Esophagus squamous epithelium (tissue), 5 donors: ENCODE results near the gene CHRNA4. TPM values are rescaled to one million over a fixed set of nuclear protein-coding genes. Genes with fewer than 3 reads are reported as not detected.
"Not testable (repeated sequence)": the region's sequence is repeated elsewhere in the genome, so short reads cannot be mapped to it uniquely, and the experiment has no call there.

ENCODE experiments used
- DNase-seq: peaks from one replicate; lab custom pipeline; 2025; lab: John Stamatoyannopoulos, UW
- H3K27ac ChIP-seq, 4 donors: fragments of 200-600 bp; sonication (generic); one replicate each; pipeline ENCODE4 v1.5.1; 2016 to 2019; ENCODE audit warnings: mild to moderate bottlenecking in 1 of 4
- H3K27me3 ChIP-seq, 4 donors: fragments of 200-600 bp; sonication (generic); 1 replicate in 3 of 4; 2 replicates in 1 of 4; pipeline versions ENCODE4 v1.5.1 to v1.6.0; 2017 to 2021; ENCODE audit warnings: antibody characterized with exemption in 1 of 4
- H3K36me3 ChIP-seq, 3 donors: fragments of 200-600 bp; sonication (generic); one replicate each; pipeline ENCODE4 v1.5.1; 2016 to 2019
- H3K4me1 ChIP-seq, 3 donors: fragments of 200-600 bp; sonication (generic); one replicate each; pipeline ENCODE4 v1.5.1; 2017 to 2019
- H3K4me3 ChIP-seq, 4 donors: fragments of 200-600 bp; sonication (generic); 1 replicate in 3 of 4; 2 replicates in 1 of 4; pipeline ENCODE4 v1.5.1; 2016 to 2019; ENCODE audit warnings: mild to moderate bottlenecking in 2 of 4, moderate library complexity in 1 of 4
- H3K9me3 ChIP-seq, 3 donors: fragments of 200-600 bp; sonication (generic); one replicate each; pipeline ENCODE4 v1.5.1; 2016 to 2019
- POLR2A ChIP-seq, 4 donors: fragments of 450-650 bp; IDR thresholded peaks; one replicate each; pipeline ENCODE4 v1.6.1; 2017; ENCODE audit warnings: antibody characterized with exemption in 4 of 4, mild to moderate bottlenecking in 4 of 4, moderate library complexity in 3 of 4
- WGBS, 2 donors: methylation state at CpG; one replicate each; pipeline ENCODE4 v1.1.5; 2018; 5-methylcytosine and 5-hydroxymethylcytosine counted together
- intact Hi-C: fragments of 100-400 bp; cut with DNase I; formaldehyde crosslinking; loops from one replicate; pipeline ENCODE4 v1.15.0; 2022
- total RNA-seq, 4 donors: library from RNA; depleted of rRNA; stranded (reverse); fragments of >200 nt; gene quantifications; one replicate each; pipeline ENCODE4 v1.1.0, GENCODE V29; 2016
- TF ChIP-seq, protein P1 (sequence below), 6 experiments: fragments of 450-650 bp in 4 of 6; fragments of 200-600 bp in 2 of 6; sonication (generic) in 2 of 6; IDR thresholded peaks; one replicate each; pipeline ENCODE4 v1.5.1; 2016 to 2019; ENCODE audit warnings: antibody characterized with exemption in 6 of 6, mild to moderate bottlenecking in 4 of 6, moderate library complexity in 4 of 6
- donor health status: DM: yes; HTN: yes; CAD: no.

The CHRNA4 gene
- total RNA-seq, 4 donors from 2014 or later, result not detected

- TF ChIP-seq POLR2A (IDR thresholded peaks at IDR 0.05), result no peak
- TF ChIP-seq, protein P1, sequence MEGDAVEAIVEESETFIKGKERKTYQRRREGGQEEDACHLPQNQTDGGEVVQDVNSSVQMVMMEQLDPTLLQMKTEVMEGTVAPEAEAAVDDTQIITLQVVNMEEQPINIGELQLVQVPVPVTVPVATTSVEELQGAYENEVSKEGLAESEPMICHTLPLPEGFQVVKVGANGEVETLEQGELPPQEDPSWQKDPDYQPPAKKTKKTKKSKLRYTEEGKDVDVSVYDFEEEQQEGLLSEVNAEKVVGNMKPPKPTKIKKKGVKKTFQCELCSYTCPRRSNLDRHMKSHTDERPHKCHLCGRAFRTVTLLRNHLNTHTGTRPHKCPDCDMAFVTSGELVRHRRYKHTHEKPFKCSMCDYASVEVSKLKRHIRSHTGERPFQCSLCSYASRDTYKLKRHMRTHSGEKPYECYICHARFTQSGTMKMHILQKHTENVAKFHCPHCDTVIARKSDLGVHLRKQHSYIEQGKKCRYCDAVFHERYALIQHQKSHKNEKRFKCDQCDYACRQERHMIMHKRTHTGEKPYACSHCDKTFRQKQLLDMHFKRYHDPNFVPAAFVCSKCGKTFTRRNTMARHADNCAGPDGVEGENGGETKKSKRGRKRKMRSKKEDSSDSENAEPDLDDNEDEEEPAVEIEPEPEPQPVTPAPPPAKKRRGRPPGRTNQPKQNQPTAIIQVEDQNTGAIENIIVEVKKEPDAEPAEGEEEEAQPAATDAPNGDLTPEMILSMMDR (IDR thresholded peaks at IDR 0.05), result no peak
These were observed 16.4 kb downstream of the CHRNA4 start for GRCh38 chr20:63344616-63345327.

GRCh38 chr20:63343460-63344445 lies 17.4 kb downstream of the CHRNA4 start:
- Histone ChIP-seq H3K4me3 (no peak overlapping the region), H3K36me3 (no peaks in the 10 kb centered on the region), H3K27ac (no peak overlapping the region), H3K4me1 (peaks cover 0 to 29% (median 0%) of the 10 kb centered on the region in 3 donors), H3K9me3 (no peaks in the 10 kb centered on the region), H3K27me3 (peaks cover 0 to 83% (median 0%) of the 10 kb centered on the region in 4 donors)
- TF ChIP-seq, protein P1 (IDR thresholded peaks at IDR 0.05), result no peak
- TF ChIP-seq POLR2A (IDR thresholded peaks at IDR 0.05), result no peak
- no peak for DNase-seq
- intact Hi-C loops, result no loop called here
- 37 to 64% methylated on average over 14 to 19 of the region's 37 CpGs for whole genome bisulfite sequencing, 2 donors

More at GRCh38 chr20:63344616-63345327, 16.4 kb downstream of the CHRNA4 start:
- Histone ChIP-seq H3K9me3 (no peaks in the 10 kb centered on the region), H3K27me3 (peaks cover 0 to 86% (median 0%) of the 10 kb centered on the region in 4 donors), H3K4me1 (peaks cover 0 to 29% (median 0%) of the 10 kb centered on the region in 3 donors), H3K36me3 (no peaks in the 10 kb centered on the region), H3K27ac (no peak overlapping the region), H3K4me3 (no peak overlapping the region)
- intact Hi-C loops, result no loop called here
- WGBS, 2 donors, result 32 to 43% methylated on average over 1 to 2 of the region's 21 CpGs
- DNase-seq, result no peak

DNA sequence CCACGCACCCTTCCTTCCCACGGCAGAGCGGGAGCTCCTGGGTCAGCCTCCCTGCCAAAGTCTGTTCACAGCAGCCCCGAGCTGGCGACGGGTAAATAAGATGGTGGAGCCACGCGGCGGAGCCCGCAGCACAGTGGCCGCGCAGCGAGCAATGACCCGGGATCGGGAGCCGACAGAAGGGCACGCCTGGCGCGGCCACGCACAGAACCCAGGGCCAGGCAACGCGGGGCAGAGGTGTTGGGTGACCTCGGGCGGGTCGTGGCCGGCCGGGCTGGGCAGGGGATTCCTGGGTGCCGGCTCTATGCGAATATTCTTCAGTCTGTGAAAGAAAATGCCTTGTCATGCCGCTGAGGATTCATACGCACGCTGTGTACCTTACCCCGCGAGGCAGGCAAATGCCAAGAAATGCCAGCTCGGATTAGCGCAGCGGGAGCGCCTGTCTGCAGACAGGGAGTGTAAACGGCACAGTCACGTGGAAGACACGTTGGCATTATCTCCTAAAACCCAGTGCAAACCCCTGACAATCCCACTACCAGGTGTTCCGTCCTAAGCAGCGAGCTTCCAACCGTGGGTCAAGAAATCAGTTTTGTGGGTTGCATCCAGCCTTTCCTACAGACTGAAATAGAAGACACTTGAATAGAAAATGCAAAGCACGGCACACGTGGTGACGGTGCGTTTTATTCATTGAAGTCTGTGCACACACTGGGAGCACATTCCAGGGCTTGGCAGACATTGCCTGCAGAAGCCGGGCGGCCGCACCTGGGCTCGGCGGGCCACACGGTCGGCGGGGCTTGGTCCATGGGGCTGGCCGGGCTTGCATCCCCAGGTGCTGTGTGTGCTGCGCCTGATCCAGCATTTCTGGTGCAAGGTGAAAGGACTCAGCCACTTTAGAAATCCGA lies 18.3 kb downstream of the CHRNA4 start:
- Histone ChIP-seq H3K4me3 (no peak overlapping the region), H3K4me1 (peaks cover 0 to 29% (median 0%) of the 10 kb centered on the region in 3 donors), H3K9me3 (no peaks in the 10 kb centered on the region), H3K36me3 (no peaks in the 10 kb centered on the region), H3K27me3 (peaks cover 0 to 82% (median 0%) of the 10 kb centered on the region in 4 donors), H3K27ac (no peak overlapping the region)
- intact Hi-C loops, result no loop called here
- no peak for TF ChIP-seq POLR2A (IDR thresholded peaks at IDR 0.05)
- 66 to 68% methylated on average over 32 to 39 of the region's 59 CpGs for WGBS, 2 donors
- no peak for DNase-seq

GRCh38 chr20:63340158-63340688 lies 20.9 kb downstream of the CHRNA4 start:
- H3K27ac ChIP-seq, intact Hi-C loops, H3K36me3 ChIP-seq, DNase-seq, H3K4me3 ChIP-seq, H3K9me3 ChIP-seq: not testable (repeated sequence)
- H3K4me1 ChIP-seq, result peaks cover 0 to 17% (median 0%) of the 10 kb centered on the region in 3 donors
- peaks cover 0 to 82% (median 0%) of the 10 kb centered on the region in 4 donors for H3K27me3 ChIP-seq
- 56 to 63% methylated on average over 10 of the region's 10 CpGs for WGBS, 2 donors

GRCh38 chr20:63339154-63340094 lies 21.7 kb downstream of the CHRNA4 start:
- DNase-seq, H3K9me3 ChIP-seq, intact Hi-C loops, H3K4me3 ChIP-seq, H3K27ac ChIP-seq, H3K4me1 ChIP-seq, H3K36me3 ChIP-seq: not testable (repeated sequence)
- WGBS, 2 donors, result 48 to 53% methylated on average over 14 of the region's 14 CpGs
- H3K27me3 ChIP-seq, result peaks cover 0 to 82% (median 0%) of the 10 kb centered on the region in 4 donors
